GM12801 (cell line): ENCODE measurements around the gene ARID1A.

Source experiments
- CTCF ChIP-seq: IDR thresholded peaks from one replicate; pipeline ENCODE4 v1.5.1; 2011; ENCODE audit warnings: control low read depth; ENCODE audit not compliant: insufficient read length; ENCODE audit errors: extremely low read depth

Gene ARID1A

GRCh38 chr1:26791626-26792025 lies 95.8 kb downstream of the ARID1A start:
- no peak for TF ChIP-seq CTCF

GRCh38 chr1:26792924-26793323 lies 97.1 kb downstream of the ARID1A start:
- no peak for TF ChIP-seq CTCF

- TF ChIP-seq CTCF = no peak
These were observed 98.6 kb downstream of the ARID1A start for GRCh38 chr1:26794391-26794790.

- TF ChIP-seq CTCF = no peak
These were observed 101.8 kb downstream of the ARID1A start for GRCh38 chr1:26797627-26798026.

- TF ChIP-seq CTCF = no peak
These were observed 103.8 kb downstream of the ARID1A start for GRCh38 chr1:26799479-26800142.

GRCh38 chr1:26811057-26811456 lies 115.2 kb downstream of the ARID1A start:
- TF ChIP-seq CTCF = no peak

GRCh38 chr1:26811708-26812107 lies 115.9 kb downstream of the ARID1A start:
- TF ChIP-seq CTCF = no peak
